PC-9 (cell line): ENCODE measurements around the gene SLC25A29. TPM values are rescaled to one million over a fixed set of nuclear protein-coding genes. Genes with fewer than 3 reads are reported as not detected.

Experiments
- BruUV-seq: library from RNA; stranded (reverse); fragments of 400-500 nt; replicated peaks from 2 replicates; lab custom pipeline; 2021; lab: Mats Ljungman, UMichigan
- CTCF ChIA-PET: fragments of 300-600 bp; sonication (Branson Sonifier 250); formaldehyde crosslinking; loops from one replicate; lab custom pipeline; 2022; ENCODE audit warnings: antibody characterized with exemption; lab: Charles Lee
- POLR2A ChIA-PET: fragments of 300-600 bp; sonication (Branson Sonifier 250); formaldehyde crosslinking; loops from one replicate; lab custom pipeline; 2022; ENCODE audit warnings: antibody characterized with exemption; ENCODE audit not compliant: unreplicated experiment; lab: Charles Lee
- DNase-seq, 2 experiments: peaks; one replicate each; pipeline versions ENCODE4 v3.0.0 to v3.0.0-alpha.2; 2015 to 2022; ENCODE audit warnings: mixed read lengths in 1 of 2
- H2AFZ ChIP-seq: fragments of 200-600 bp; sonication (generic); 2 replicates; pipeline ENCODE4 v1.8.1; 2017; ENCODE audit warnings: antibody characterized with exemption
- H3F3A ChIP-seq: fragments of 200-600 bp; sonication (generic); 2 replicates; pipeline ENCODE4 v1.8.1; 2017; ENCODE audit warnings: antibody characterized with exemption, mild to moderate bottlenecking, low read depth; ENCODE audit not compliant: insufficient read depth
- H3K27ac ChIP-seq: fragments of 200-600 bp; sonication (generic); 2 replicates; pipeline ENCODE4 v1.6.1; 2016; ENCODE audit warnings: mixed run types
- H3K27me3 ChIP-seq: fragments of 200-600 bp; sonication (generic); 2 replicates; pipeline ENCODE4 v1.6.1; 2016; ENCODE audit warnings: low read depth, mixed run types; ENCODE audit not compliant: insufficient read depth
- H3K36me3 ChIP-seq: fragments of 200-600 bp; sonication (generic); 2 replicates; pipeline ENCODE4 v1.6.1; 2016; ENCODE audit warnings: low read depth, mixed run types
- H3K4me1 ChIP-seq: fragments of 200-600 bp; sonication (generic); replicated peaks from 2 replicates; pipeline ENCODE4 v1.6.1; 2016; ENCODE audit warnings: mixed run types; ENCODE audit not compliant: insufficient read depth
- H3K4me2 ChIP-seq: fragments of 200-600 bp; sonication (generic); 2 replicates; pipeline ENCODE4 v1.6.1; 2017; ENCODE audit warnings: mixed run types
- H3K4me3 ChIP-seq: fragments of 200-600 bp; sonication (generic); 2 replicates; pipeline ENCODE4 v1.6.1; 2016; ENCODE audit warnings: mixed run types
- H3K79me2 ChIP-seq: fragments of 200-600 bp; sonication (generic); 2 replicates; pipeline ENCODE4 v1.6.1; 2017; ENCODE audit warnings: low read depth, mixed run types
- H3K9me2 ChIP-seq: fragments of 200-600 bp; sonication (generic); 2 replicates; pipeline ENCODE4 v1.8.1; 2017; ENCODE audit warnings: mild to moderate bottlenecking; ENCODE audit not compliant: insufficient read depth
- H3K9me3 ChIP-seq: fragments of 200-600 bp; sonication (generic); 2 replicates; pipeline ENCODE4 v1.8.1; 2016; ENCODE audit warnings: low read depth; ENCODE audit not compliant: insufficient read depth
- H4K20me1 ChIP-seq: fragments of 200-600 bp; sonication (generic); 2 replicates; pipeline ENCODE4 v1.8.1; 2017; ENCODE audit not compliant: insufficient read depth
- EZH2 ChIP-seq: fragments of 200-600 bp; sonication (generic); IDR thresholded peaks from 2 replicates; pipeline ENCODE4 v1.8.0; 2017; ENCODE audit warnings: antibody characterized with exemption, low read depth
- intact Hi-C: fragments of 100-400 bp; cut with micrococcal nuclease; formaldehyde crosslinking; loops from one replicate; pipeline ENCODE4 v1.10.0; 2022; ENCODE audit not compliant: unreplicated experiment
- total RNA-seq: library from RNA; stranded (reverse); gene quantifications from 2 replicates; pipeline ENCODE4 v1.2.3, GENCODE V29; 2021
- TF ChIP-seq, protein P1 (sequence below): fragments of 200-600 bp; sonication (generic); conservative IDR thresholded peaks from 2 replicates; pipeline ENCODE4 v1.6.1; 2017; ENCODE audit warnings: mixed run types, antibody characterized with exemption, mild to moderate bottlenecking, moderate library complexity

Gene SLC25A29
- total RNA-seq, 1 experiment from 2014 or later, result 6.9 TPM

GRCh38 chr14:100330388-100330931 lies 24.2 kb upstream of the SLC25A29 start:
- no peak overlapping the region for H3K4me2 ChIP-seq
- no TSS peak for BruUV-seq
- no peaks in the 10 kb centered on the region for H3K36me3 ChIP-seq
- no peaks in the 10 kb centered on the region for H3K4me1 ChIP-seq
- intact Hi-C loops, result no loop called here
- POLR2A ChIA-PET, result interaction anchor here (0.5 kb wide), 1 partner anchor 863 kb away, joined by 35 read pairs; no protein-coding TSS in a partner anchor
- no peaks in the 10 kb centered on the region for H3K79me2 ChIP-seq
- H3K27me3 ChIP-seq, result no peaks in the 10 kb centered on the region
- H2AFZ ChIP-seq, result no peak overlapping the region
- no peak overlapping the region for H3K4me3 ChIP-seq
- no peaks in the 10 kb centered on the region for H4K20me1 ChIP-seq
- DNase-seq, result no peak
- CTCF ChIA-PET, result no interaction called here
- H3K9me2 ChIP-seq, result no peaks in the 10 kb centered on the region
- TF ChIP-seq EZH2, result no peak
- TF ChIP-seq, protein P1, sequence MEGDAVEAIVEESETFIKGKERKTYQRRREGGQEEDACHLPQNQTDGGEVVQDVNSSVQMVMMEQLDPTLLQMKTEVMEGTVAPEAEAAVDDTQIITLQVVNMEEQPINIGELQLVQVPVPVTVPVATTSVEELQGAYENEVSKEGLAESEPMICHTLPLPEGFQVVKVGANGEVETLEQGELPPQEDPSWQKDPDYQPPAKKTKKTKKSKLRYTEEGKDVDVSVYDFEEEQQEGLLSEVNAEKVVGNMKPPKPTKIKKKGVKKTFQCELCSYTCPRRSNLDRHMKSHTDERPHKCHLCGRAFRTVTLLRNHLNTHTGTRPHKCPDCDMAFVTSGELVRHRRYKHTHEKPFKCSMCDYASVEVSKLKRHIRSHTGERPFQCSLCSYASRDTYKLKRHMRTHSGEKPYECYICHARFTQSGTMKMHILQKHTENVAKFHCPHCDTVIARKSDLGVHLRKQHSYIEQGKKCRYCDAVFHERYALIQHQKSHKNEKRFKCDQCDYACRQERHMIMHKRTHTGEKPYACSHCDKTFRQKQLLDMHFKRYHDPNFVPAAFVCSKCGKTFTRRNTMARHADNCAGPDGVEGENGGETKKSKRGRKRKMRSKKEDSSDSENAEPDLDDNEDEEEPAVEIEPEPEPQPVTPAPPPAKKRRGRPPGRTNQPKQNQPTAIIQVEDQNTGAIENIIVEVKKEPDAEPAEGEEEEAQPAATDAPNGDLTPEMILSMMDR, result no peak
- H3K9me3 ChIP-seq, result no peaks in the 10 kb centered on the region
- no peak overlapping the region for H3K27ac ChIP-seq
- H3F3A ChIP-seq, result no peaks in the 10 kb centered on the region

DNA sequence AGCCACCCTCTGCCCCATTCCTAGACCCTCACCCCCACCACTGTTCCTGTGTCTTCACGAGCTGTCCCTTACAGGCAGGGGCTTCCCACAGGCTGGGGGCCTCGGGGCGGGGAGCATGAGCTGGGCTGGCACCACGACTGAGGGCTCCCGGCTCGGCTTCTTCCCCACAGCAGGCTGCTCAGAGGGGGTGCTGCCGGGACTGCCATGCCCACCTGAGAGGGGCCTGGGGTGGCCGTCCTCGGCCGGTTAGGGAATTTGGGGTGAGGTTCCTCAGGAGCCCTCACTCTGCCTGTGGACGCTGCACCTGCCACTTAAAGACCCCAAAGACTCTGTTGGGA lies 23.7 kb upstream of the SLC25A29 start:
- Histone ChIP-seq H3K9me3 (no peaks in the 10 kb centered on the region), H3F3A (no peaks in the 10 kb centered on the region), H4K20me1 (no peaks in the 10 kb centered on the region), H3K27ac (no peak overlapping the region), H3K79me2 (no peaks in the 10 kb centered on the region), H3K4me1 (no peaks in the 10 kb centered on the region), H3K9me2 (no peaks in the 10 kb centered on the region), H2AFZ (no peak overlapping the region), H3K4me3 (no peak overlapping the region), H3K4me2 (no peak overlapping the region), H3K27me3 (no peaks in the 10 kb centered on the region), H3K36me3 (no peaks in the 10 kb centered on the region)
- no TSS peak for BruUV-seq
- TF ChIP-seq EZH2, result no peak
- TF ChIP-seq, protein P1, result no peak
- ChIA-PET CTCF (no interaction called here), POLR2A (no interaction called here)
- intact Hi-C loops, result no loop called here
- DNase-seq, result no peak

DNA sequence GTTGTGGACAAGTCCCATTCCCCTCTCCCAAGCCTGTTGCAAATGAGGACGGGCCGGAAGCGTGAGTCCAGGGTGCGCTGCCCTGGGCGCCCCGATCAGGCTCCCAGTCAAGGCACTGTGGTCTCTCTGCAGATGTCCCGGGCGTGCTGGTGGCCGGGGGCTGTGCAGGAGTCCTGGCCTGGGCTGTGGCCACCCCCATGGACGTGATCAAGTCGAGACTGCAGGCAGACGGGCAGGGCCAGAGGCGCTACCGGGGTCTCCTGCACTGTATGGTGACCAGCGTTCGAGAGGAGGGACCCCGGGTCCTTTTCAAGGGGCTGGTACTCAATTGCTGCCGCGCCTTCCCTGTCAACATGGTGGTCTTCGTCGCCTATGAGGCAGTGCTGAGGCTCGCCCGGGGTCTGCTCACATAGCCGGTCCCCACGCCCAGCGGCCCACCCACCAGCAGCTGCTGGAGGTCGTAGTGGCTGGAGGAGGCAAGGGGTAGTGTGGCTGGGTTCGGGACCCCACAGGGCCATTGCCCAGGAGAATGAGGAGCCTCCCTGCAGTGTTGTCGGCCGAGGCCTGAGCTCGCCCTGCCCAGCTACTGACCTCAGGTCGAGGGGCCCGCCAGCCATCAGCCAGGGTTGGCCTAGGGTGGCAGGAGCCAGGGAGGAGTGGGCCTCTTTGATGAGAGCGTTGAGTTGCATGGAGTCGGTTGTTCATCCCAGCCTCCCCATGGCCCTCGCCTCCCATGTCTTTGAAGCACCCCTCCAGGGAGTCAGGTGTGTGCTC lies 23.2 kb upstream of the SLC25A29 start:
- ChIA-PET POLR2A (no interaction called here), CTCF (no interaction called here)
- no peaks in the 10 kb centered on the region for H3K9me3 ChIP-seq
- H3K9me2 ChIP-seq, result no peaks in the 10 kb centered on the region
- intact Hi-C loops, result no loop called here
- H3K79me2 ChIP-seq, result no peaks in the 10 kb centered on the region
- no peak overlapping the region for H2AFZ ChIP-seq
- TF ChIP-seq EZH2, result no peak
- TF ChIP-seq, protein P1, result no peak
- no peak for DNase-seq
- no peak overlapping the region for H3K27ac ChIP-seq
- no peaks in the 10 kb centered on the region for H3K36me3 ChIP-seq
- BruUV-seq, result no TSS peak
- no peaks in the 10 kb centered on the region for H4K20me1 ChIP-seq
- no peaks in the 10 kb centered on the region for H3F3A ChIP-seq
- H3K4me2 ChIP-seq, result no peak overlapping the region
- no peaks in the 10 kb centered on the region for H3K4me1 ChIP-seq
- H3K4me3 ChIP-seq, result no peak overlapping the region
- no peaks in the 10 kb centered on the region for H3K27me3 ChIP-seq
